ENCODE data around the gene CHRNE.

The CHRNE gene

DNA sequence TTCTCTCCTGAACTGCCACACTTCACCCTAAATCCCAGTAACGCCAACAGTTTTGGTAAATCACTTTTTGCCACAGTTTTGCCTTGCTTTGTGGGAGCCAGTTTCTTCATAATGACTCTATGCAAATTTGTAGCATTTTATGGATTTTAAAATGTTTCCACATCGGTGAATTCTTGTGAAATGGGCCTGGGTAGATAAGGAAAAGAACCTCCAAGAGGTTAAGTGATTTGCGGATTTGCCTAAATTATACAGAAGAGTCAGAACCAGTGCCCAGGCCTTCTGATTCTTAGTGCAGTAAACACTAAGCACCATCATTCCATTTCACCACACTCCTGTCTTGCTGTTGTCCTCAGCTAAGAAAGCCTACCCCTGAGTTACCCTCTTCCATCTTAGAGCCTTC lies 51.8 kb downstream of the CHRNE start:
- peaks cover 7% of the 10 kb centered on the region for H3K9me3 Mint-ChIP-seq
- H3K4me3 Mint-ChIP-seq, result no peak overlapping the region
- H3K36me3 Mint-ChIP-seq (ENCODE audit: low read depth), result peaks cover 25% of the 10 kb centered on the region
- no peak overlapping the region for H3K27ac Mint-ChIP-seq
- peaks cover 26% of the 10 kb centered on the region for H3K4me1 Mint-ChIP-seq (ENCODE audit: low read depth)
- no peaks in the 10 kb centered on the region for H3K27me3 Mint-ChIP-seq (ENCODE audit: low read depth)

DNA sequence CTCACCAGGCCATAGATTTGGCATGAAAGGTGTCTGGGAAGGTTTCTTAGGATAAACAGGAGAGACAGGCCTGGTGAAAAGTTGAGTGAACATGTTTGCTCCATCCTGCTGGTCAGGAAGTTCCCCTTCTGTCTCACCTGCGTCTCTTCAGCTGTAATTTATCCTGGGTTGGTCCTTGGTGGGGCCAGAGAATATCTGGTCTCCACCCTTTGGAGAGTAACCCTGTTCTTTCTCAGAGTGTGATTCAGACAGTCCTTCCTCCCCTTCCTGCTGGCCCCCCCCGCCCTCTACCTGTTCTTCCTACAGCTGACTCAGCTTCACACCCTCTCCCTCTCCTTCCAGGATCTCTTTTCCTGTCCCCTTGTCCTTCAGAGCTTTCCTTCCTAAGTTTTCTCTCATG lies 52.7 kb downstream of the CHRNE start:
- H3K9me3 Mint-ChIP-seq, result peaks cover 7% of the 10 kb centered on the region
- peaks cover 26% of the 10 kb centered on the region for H3K4me1 Mint-ChIP-seq (ENCODE audit: low read depth)
- H3K27ac Mint-ChIP-seq, result no peak overlapping the region
- peaks cover 26% of the 10 kb centered on the region for H3K36me3 Mint-ChIP-seq (ENCODE audit: low read depth)
- no peak overlapping the region for H3K4me3 Mint-ChIP-seq
- no peaks in the 10 kb centered on the region for H3K27me3 Mint-ChIP-seq (ENCODE audit: low read depth)

DNA sequence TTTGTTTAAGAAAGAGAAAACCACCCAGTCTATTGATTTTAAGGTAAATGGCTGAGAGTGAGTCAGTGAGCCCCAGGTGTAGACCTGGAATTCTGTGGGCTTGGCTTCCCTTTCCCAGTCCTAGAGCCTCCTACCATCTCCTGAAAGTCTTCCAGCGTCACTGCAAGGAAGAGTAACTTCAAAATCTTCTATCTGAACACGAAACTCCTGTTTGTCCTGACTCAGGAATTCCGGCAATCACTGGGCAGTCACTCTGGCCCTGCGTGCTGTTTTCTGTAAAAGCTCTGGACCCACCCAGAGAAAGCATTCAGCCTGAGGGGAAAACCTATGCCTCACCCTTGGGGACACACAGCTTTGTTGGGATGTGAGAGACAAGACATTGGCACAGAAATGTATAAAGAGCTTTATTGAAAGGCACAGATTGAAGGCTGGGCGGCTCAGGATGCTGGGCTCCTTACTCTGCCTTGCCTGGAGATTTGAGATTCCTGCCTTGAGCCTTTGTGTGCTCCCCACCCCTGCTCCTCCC lies 53.8 kb downstream of the CHRNE start:
- Mint-ChIP-seq H3K27ac (no peak overlapping the region), H3K4me1 (ENCODE audit: low read depth) (peaks cover 21% of the 10 kb centered on the region), H3K9me3 (peaks cover 7% of the 10 kb centered on the region), H3K36me3 (ENCODE audit: low read depth) (peaks cover 25% of the 10 kb centered on the region), H3K27me3 (ENCODE audit: low read depth) (no peaks in the 10 kb centered on the region), H3K4me3 (no peak overlapping the region)

All from T-helper 1 cell treated with Interleukin-12 subunit alpha and Interleukin-12 subunit beta and Interleukin-4 antibody, amounts not matched to agents 30 μg/mL and 1 μg/mL, for 36 hours (primary cell).